DMS114 treated with DMSO at 0.1 percent for 48 hours (cell line): ENCODE results near the gene MECR.
"Not testable (repeated sequence)": the region's sequence is repeated elsewhere in the genome, so short reads cannot be mapped to it uniquely, and the experiment has no call there.

Experiments used
- DNase-seq: peaks from one replicate; lab custom pipeline; 2025; ENCODE audit not compliant: unreplicated experiment; lab: John Stamatoyannopoulos, UW

The MECR gene

GRCh38 chr1:29237129-29237821, 6.5 kb upstream of the MECR start:
- DNase-seq: no peak

- no peak for DNase-seq
Measured at GRCh38 chr1:29236712-29237128, 6.0 kb upstream of the MECR start.

GRCh38 chr1:29235955-29236711, 5.4 kb upstream of the MECR start, which contains the start of gene PTPRU:
TSS of gene PTPRU (plus strand) at chr1:29236522. CDS start at chr1:29236645, 123 bp downstream.
- peak; percentile 42 for DNase-seq

- DNase-seq: not testable (repeated sequence)
Measured at GRCh38 chr1:29234881-29235280, 4.1 kb upstream of the MECR start.

- DNase-seq: no peak
Measured at GRCh38 chr1:29234471-29234870, 3.7 kb upstream of the MECR start.

- no peak for DNase-seq
Measured at GRCh38 chr1:29233693-29234092, 3.0 kb upstream of the MECR start.

GRCh38 chr1:29232387-29232786, 1.7 kb upstream of the MECR start:
- no peak for DNase-seq

- no peak for DNase-seq
Measured at GRCh38 chr1:29230204-29230552, 556 bp downstream of the MECR start.

GRCh38 chr1:29227511-29227910, 3.2 kb downstream of the MECR start:
- DNase-seq: no peak

GRCh38 chr1:29225361-29225760, 5.4 kb downstream of the MECR start:
- DNase-seq: no peak

GRCh38 chr1:29224356-29224837, 6.3 kb downstream of the MECR start:
- DNase-seq: no peak

GRCh38 chr1:29223521-29223920, 7.2 kb downstream of the MECR start:
- no peak for DNase-seq

- DNase-seq: no peak
Measured at GRCh38 chr1:29222686-29223085, 8.0 kb downstream of the MECR start.

- DNase-seq: not testable (repeated sequence)
Measured at GRCh38 chr1:29222260-29222659, 8.5 kb downstream of the MECR start.

- DNase-seq: no peak
Measured at GRCh38 chr1:29221296-29221695, 9.4 kb downstream of the MECR start.

GRCh38 chr1:29218223-29218622, 12.5 kb downstream of the MECR start:
- DNase-seq: no peak

GRCh38 chr1:29217633-29218032, 13.1 kb downstream of the MECR start:
- DNase-seq: no peak

- DNase-seq: no peak
Measured at GRCh38 chr1:29213055-29213454, 17.7 kb downstream of the MECR start.

GRCh38 chr1:29211086-29212030, 19.4 kb downstream of the MECR start:
- DNase-seq: no peak

- no peak for DNase-seq
Measured at GRCh38 chr1:29210278-29211085, 20.3 kb downstream of the MECR start.
